Kidney (tissue), 14 donors: ENCODE results near the gene SF3A1. TPM values are rescaled to one million over a fixed set of nuclear protein-coding genes. Genes with fewer than 3 reads are reported as not detected.

Experiments used
- DNase-seq, 5 donors: peaks; one replicate each; pipeline ENCODE4 v3.0.0-alpha.2; 2013 to 2020
- FAIRE-seq: peaks from 2 replicates; lab custom pipeline; 2012; peaks lifted over from hg19 to GRCh38; lab: Jason Lieb, UNC
- H3K27ac ChIP-seq, 2 donors: one replicate each; pipeline ENCODE4 v1.7.0; 2013; ENCODE audit warnings: low read depth in 2 of 2, low read length in 2 of 2, inconsistent platforms in 1 of 2
- H3K27me3 ChIP-seq: one replicate; pipeline ENCODE4 v1.7.1; 2013; ENCODE audit warnings: low read length, inconsistent platforms; ENCODE audit not compliant: control insufficient read depth, insufficient read depth
- H3K36me3 ChIP-seq, 3 donors: one replicate each; pipeline versions ENCODE4 v1.7.0 to v1.7.1; 2013; ENCODE audit warnings: low read length in 3 of 3, control low read depth in 1 of 3, inconsistent platforms in 1 of 3; ENCODE audit not compliant: insufficient read depth in 3 of 3, control insufficient read depth in 2 of 3
- H3K4me1 ChIP-seq, 3 donors: one replicate each; pipeline versions ENCODE4 v1.7.0 to v1.7.1; 2013; ENCODE audit warnings: low read length in 3 of 3, inconsistent platforms in 1 of 3, low read depth in 1 of 3; ENCODE audit not compliant: control insufficient read depth in 2 of 3, insufficient read depth in 2 of 3
- H3K4me3 ChIP-seq, 3 donors: one replicate each; pipeline versions ENCODE4 v1.7.0 to v1.8.1; 2013; ENCODE audit warnings: low read length in 3 of 3, control low read depth in 1 of 3, inconsistent platforms in 1 of 3
- H3K9ac ChIP-seq, 3 donors: one replicate each; pipeline versions ENCODE4 v1.7.0 to v1.7.1; 2013; ENCODE audit warnings: low read length in 3 of 3, control low read depth in 1 of 3, inconsistent platforms in 1 of 3
- H3K9me3 ChIP-seq, 3 donors: one replicate each; pipeline versions ENCODE4 v1.7.0 to v1.7.1; 2013; ENCODE audit warnings: low read length in 3 of 3, control low read depth in 1 of 3, inconsistent platforms in 1 of 3; ENCODE audit not compliant: control insufficient read depth in 2 of 3, insufficient read depth in 1 of 3
- CTCF ChIP-seq: IDR thresholded peaks from 3 replicates; pipeline ENCODE4 v1.5.1; 2012; ENCODE audit warnings: mild to moderate bottlenecking, moderate library complexity, borderline replicate concordance; ENCODE audit not compliant: insufficient read depth; ENCODE audit errors: extremely low read depth
- intact Hi-C: fragments of 100-400 bp; cut with DNase I; formaldehyde crosslinking; loops from one replicate; pipeline ENCODE4 v1.11.1; 2022
- polyA plus RNA-seq: library from polyadenylated mRNA; stranded (reverse); fragments of 350-450 nt; fragmentation: Illumina TruSeq; extraction: RNeasy Lipid Tissue Mini Kit (QIAGEN cat#74804); gene quantifications from one replicate; pipeline ENCODE4 v1.2.3, GENCODE V29; 2014; ENCODE audit warnings: low read depth, low replicate concordance; ENCODE audit not compliant: insufficient read depth
- total RNA-seq: library from RNA; stranded (reverse); fragmentation: NEBNext Ultra II Directional; extraction: Animal tissue kit (Norgen Biotek cat#: 25700); gene quantifications from one replicate; pipeline ENCODE4 v1.2.1, GENCODE V29; 2021
- donor health status: control.
- donor health status: control.
- donor health status: control.
- donor health status: control.
- donor health status: control.
- donor health status: DM: yes; HTN: yes; CAD: no.
- donor health status: Normal renal cell carcinoma (clear cell type).

Gene SF3A1
- total and polyA plus RNA-seq, 2 donors from 2014 or later = 23.7 to 179 TPM

GRCh38 chr22:30321461-30321860 lies 35.2 kb downstream of the SF3A1 start:
- no peak for TF ChIP-seq CTCF
- Histone ChIP-seq H3K4me1 (peaks cover 0 to 66% (median 56%) of the 10 kb centered on the region in 3 donors), H3K9ac (no peak overlapping the region), H3K4me3 (no peak overlapping the region), H3K9me3 (no peaks in the 10 kb centered on the region), H3K27ac (peak overlapping the region in 1 of 2 donors; percentile 50), H3K36me3 (peaks cover 2 to 9% (median 7%) of the 10 kb centered on the region in 3 donors), H3K27me3 (no peaks in the 10 kb centered on the region)
- intact Hi-C loops = no loop called here
- no peak for DNase-seq
- no peak for FAIRE-seq

DNA sequence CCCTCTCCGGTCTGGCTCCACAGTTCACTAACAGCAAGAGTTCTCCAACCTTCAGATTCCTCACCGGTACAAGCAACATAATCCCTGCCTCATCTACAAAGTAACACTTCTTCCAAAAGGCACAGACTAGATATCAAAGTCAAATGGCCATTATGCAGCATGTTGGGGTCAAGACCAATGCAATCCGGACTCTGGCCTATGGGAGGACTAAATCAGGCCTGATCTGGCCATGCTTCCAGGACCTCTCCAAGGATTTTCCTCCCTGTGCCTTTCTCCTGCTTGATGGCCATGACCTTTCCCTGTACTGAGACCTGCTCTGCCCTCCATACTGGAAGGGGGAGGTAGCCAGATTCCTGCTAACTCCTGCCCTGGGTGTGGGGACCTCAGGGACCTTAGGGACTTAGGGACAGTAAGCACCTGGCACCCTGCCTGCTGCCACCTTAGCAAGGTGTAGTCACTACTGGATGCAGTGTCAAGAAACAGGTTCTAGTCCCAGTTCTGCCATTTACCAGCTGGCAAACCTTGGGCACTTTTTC lies 36.6 kb downstream of the SF3A1 start:
- H3K9me3 ChIP-seq = no peaks in the 10 kb centered on the region
- intact Hi-C loops = no loop called here
- FAIRE-seq (no peak), DNase-seq (no peak)
- no peak overlapping the region for H3K9ac ChIP-seq
- H3K36me3 ChIP-seq = peaks cover 2 to 9% (median 7%) of the 10 kb centered on the region in 3 donors
- no peak for TF ChIP-seq CTCF
- H3K27me3 ChIP-seq = no peaks in the 10 kb centered on the region
- H3K27ac ChIP-seq = no peak overlapping the region
- no peak overlapping the region for H3K4me3 ChIP-seq
- peaks cover 0 to 68% (median 57%) of the 10 kb centered on the region in 3 donors for H3K4me1 ChIP-seq

- peaks cover 0 to 59% (median 54%) of the 10 kb centered on the region in 3 donors for H3K4me1 ChIP-seq
- TF ChIP-seq CTCF = no peak
- FAIRE-seq (no peak), DNase-seq (no peak)
- intact Hi-C loops = no loop called here
- no peaks in the 10 kb centered on the region for H3K9me3 ChIP-seq
- peaks cover 2 to 9% (median 7%) of the 10 kb centered on the region in 3 donors for H3K36me3 ChIP-seq
- peak overlapping the region in 1 of 2 donors; percentile 51 for H3K27ac ChIP-seq
- no peaks in the 10 kb centered on the region for H3K27me3 ChIP-seq
- no peak overlapping the region for H3K9ac ChIP-seq
- no peak overlapping the region for H3K4me3 ChIP-seq
Observed at GRCh38 chr22:30318799-30319419, 37.8 kb downstream of the SF3A1 start.
